COLO829 (cell line): ENCODE data around the gene S100G.
A peak's percentile ranks its signal among the peaks of the same experiment; 100 is the strongest.
"Not testable (repeated sequence)": the region's sequence is repeated elsewhere in the genome, so short reads cannot be mapped to it uniquely, and the experiment has no call there.

Experiments used
- DNase-seq: peaks from one replicate; pipeline ENCODE4 v3.0.0; 2012; ENCODE audit warnings: low spot score

Gene S100G, protein sequence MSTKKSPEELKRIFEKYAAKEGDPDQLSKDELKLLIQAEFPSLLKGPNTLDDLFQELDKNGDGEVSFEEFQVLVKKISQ

DNA sequence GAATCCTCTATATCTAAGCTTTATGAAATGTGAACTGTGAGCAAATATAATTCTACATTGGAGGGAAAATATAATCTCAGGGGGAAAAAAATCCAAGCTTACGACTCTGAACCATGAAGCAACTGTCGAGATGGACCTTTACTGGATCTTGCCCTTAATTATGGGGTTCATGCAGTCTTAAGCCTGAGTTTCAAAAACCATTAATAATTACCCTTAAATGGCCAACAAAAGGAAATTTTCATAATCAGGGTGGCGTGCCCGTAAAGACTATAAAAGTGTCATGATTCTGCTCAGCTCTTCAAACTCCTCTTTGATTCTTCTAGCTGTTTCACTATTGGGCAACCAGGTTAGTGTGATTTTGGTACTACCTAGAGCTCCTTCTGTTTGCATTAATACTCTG lies at the start of gene S100G:
Gene S100G, plus strand, starts transcription at position 301 of the 400 bp plus-strand sequence. CDS start 849 bp downstream, outside the sequence.
- no peak for DNase-seq

- DNase-seq, result no peak
Observed at GRCh38 chrX:16601885-16602284, 48.1 kb upstream of the S100G start.

GRCh38 chrX:16603235-16603634 lies 46.7 kb upstream of the S100G start:
- not testable (repeated sequence) for DNase-seq

DNA sequence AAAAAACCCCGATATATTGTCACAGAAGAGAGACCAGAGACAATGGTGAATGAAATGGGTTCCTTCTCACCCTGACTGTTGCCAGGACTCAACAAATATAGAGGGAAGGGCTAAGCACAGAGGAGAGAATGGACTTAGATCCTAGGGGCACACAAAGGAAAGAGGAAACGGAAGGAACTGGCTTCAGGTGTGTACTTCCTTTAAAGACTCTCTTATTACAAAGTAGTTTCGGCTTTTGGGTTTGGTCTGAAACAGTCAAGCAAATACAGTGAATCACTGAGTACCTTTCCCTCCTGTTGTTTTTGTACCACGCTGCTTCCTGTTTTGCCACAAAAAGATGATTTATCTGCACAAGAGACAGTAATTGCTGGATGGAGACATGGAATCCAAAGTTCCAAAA lies 46.1 kb upstream of the S100G start:
- DNase-seq, result no peak

- DNase-seq, result no peak
Observed at GRCh38 chrX:16604337-16604736, 45.6 kb upstream of the S100G start.

DNA sequence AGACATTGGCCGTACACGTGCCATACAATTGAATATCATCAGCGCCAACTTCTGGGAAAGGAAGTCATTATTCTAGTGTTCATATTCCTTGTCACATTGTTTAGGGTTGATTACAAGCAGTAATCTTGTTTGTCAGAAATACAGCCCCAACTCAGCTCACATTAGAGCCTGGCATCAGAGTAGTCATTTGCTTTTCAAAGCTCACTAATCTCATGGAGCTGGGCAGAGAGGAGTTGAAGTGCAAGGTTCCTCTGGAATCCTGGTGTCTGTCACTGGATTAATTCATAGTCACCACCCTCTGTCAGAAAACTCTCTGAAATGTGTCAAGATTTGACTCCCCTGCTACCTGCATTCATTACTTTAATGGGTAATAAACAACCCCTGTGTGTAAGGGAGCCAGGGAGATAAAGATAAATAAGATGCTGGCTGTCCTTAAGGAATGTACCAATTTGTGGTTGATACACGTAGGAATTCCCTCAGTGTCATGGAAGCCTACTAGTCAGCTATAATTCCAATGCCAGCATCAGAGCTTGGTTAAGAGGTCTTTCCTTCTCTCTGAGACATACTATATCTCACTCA lies 43.7 kb upstream of the S100G start:
- DNase-seq, result no peak

- DNase-seq, result peak; percentile 20
Observed at GRCh38 chrX:16610121-16610621, 39.8 kb upstream of the S100G start.

- DNase-seq, result not testable (repeated sequence)
Observed at GRCh38 chrX:16610654-16611053, 39.3 kb upstream of the S100G start.

- no peak for DNase-seq
Observed at GRCh38 chrX:16612257-16612897, 37.6 kb upstream of the S100G start.

DNA sequence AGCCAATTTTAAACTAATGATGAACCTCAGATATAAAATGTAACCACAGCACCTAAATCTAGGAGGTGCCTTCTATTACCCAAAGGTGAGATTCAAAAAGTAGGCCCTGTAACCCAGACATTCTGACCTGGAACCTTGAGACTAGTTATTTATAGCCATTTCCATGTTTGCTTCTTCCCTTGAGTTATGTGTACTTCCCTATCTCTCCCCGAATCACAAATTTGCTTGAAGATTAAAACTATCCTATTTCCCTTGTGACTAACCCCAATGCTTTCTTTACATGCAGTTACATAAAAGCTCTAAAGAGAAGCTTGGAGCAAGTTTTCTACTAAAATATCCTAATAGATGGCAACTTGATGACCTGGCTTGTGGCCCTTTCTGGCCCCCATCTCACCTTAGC lies 32.6 kb upstream of the S100G start:
- no peak for DNase-seq

DNA sequence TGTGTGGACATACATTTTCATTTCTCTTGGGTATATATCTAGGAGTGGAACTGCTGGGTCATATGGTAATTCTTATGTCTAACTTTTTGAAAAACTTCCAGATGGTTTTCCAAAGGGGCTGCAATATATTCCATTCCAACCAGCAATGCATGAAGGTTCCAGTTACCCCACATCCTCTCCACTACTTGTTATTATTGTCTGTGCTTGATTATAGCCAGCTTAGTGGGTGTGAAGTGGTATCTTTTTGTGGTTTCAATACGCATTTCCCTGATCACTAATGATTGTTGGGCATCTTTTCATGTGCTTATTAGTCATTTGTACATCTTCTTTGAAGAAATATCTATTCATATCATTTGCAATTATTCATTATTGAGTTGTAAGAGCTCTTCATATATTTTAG lies 31.5 kb upstream of the S100G start:
- no peak for DNase-seq

DNA sequence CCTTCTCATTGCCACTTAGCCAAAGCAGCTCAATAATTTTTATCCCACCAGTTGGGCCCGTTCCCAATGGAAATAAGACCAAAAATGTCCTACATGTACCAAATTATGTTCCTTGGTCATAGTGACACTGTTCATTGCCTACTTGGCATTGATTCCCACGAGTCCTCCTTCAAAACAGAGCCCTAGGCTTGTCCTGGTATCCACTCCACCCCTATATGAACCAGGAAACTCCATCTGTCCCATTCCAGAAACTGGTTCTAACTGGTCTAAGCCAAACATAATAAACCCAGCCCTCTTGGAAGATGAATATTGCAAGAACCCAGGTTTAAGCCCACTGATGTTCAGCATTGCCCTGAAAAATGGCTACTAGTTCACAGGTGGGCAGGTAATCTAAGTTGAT lies 30.9 kb upstream of the S100G start:
- DNase-seq, result no peak

DNA sequence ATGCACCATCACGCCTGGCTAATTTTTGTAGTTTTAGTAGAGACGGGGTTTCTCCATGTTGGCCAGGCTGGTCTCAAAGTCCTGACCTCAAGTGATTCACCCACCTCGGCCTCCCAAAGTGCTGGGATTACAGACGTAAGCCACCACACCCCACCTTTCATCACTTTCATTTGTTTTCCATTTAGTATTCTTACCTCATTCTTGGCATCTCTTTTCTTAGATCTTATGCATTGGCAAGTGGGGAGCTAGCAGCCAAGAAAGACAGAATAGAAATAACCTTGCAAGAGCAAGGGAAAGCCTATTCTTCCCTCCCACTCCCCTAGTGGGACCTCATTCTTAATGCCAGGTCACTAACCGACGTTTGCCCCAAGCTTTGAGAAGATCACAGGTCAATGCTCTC lies 21.4 kb upstream of the S100G start:
- DNase-seq, result not testable (repeated sequence)

- DNase-seq, result no peak
Observed at GRCh38 chrX:16628946-16629595, 20.9 kb upstream of the S100G start.

GRCh38 chrX:16629909-16630308 lies 20.0 kb upstream of the S100G start:
- DNase-seq, result no peak

DNA sequence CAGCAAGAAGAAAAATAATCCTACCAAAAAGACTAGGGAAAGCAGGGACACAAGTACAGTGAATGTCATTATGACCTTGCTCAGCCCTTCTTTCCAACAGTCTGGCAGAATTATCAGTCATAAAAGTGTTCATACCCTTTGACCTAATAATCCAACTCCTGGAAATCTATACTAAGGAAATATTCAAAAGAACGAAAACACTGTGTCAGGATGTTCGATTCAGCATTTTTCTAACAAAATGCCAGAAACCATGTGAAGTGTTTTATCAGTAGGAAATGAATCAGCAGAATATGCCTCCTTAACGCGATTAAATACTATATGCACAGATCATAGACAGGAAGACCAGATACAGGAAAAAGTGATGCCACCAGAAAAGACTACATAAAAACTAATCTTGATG lies 16.2 kb upstream of the S100G start:
- peak; percentile 24 for DNase-seq

- no peak for DNase-seq
Observed at GRCh38 chrX:16635040-16635439, 14.9 kb upstream of the S100G start.

DNA sequence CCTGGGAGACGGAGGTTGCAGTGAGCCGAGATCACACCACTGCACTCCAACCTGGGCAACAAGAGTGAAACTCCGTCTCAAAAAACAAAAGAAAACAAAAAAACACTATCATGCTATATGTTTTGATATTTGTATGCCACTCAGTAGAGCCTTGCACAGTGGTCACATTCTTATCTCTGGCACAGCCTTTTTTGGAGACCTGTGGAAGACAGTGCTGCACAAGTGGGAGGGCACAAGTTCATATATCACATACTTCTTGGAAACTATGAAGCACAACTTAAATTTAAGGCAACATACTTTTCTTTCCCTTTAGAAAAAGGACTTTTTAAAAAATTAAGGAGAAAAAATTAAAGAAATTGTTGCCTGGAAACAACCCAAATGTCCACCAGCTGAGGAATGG lies 14.4 kb upstream of the S100G start:
- DNase-seq, result no peak

GRCh38 chrX:16638533-16638932 lies 11.4 kb upstream of the S100G start:
- no peak for DNase-seq

GRCh38 chrX:16639966-16640365 lies 10.0 kb upstream of the S100G start:
- no peak for DNase-seq

GRCh38 chrX:16640823-16641222 lies 9.1 kb upstream of the S100G start:
- DNase-seq, result no peak

GRCh38 chrX:16643176-16643575 lies 6.8 kb upstream of the S100G start:
- DNase-seq, result no peak
